OCI-LY7 (cell line): ENCODE measurements around the gene WDR86.

Experiments
- EZH2phosphoT487 ChIP-seq: fragments of 200-600 bp; sonication (generic); IDR thresholded peaks from 2 replicates; pipeline ENCODE4 v1.6.1; 2018; ENCODE audit warnings: low read depth, borderline replicate concordance, mild to moderate bottlenecking, mixed run types, antibody characterized with exemption, low read length, moderate library complexity, mixed read lengths
- TF ChIP-seq, protein P1 (sequence below): fragments of 200-600 bp; sonication (generic); conservative IDR thresholded peaks from 2 replicates; pipeline ENCODE4 v1.5.1; 2014; ENCODE audit warnings: mild to moderate bottlenecking, antibody characterized with exemption, low read length, moderate library complexity, mixed read lengths

DNA sequence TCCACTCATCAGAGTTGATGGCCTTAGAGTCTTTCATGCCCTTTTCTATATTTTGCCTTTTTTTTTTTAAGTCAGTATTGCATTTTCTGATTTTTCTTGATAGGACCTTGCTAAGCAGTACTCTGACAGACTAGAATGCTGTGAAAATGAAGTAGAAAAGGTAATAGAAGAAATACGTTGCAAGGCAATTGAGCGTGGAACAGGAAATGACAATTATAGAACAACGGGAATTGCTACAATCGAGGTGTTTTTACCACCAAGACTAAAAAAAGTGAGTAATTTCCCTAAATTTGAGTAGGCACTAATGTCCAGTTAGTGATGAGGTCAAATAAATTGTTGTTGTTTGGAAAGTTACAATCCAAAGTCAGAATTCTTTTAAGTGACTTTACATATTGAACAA is 60.9 kb downstream of the WDR86 start:
- TF ChIP-seq, protein P1, sequence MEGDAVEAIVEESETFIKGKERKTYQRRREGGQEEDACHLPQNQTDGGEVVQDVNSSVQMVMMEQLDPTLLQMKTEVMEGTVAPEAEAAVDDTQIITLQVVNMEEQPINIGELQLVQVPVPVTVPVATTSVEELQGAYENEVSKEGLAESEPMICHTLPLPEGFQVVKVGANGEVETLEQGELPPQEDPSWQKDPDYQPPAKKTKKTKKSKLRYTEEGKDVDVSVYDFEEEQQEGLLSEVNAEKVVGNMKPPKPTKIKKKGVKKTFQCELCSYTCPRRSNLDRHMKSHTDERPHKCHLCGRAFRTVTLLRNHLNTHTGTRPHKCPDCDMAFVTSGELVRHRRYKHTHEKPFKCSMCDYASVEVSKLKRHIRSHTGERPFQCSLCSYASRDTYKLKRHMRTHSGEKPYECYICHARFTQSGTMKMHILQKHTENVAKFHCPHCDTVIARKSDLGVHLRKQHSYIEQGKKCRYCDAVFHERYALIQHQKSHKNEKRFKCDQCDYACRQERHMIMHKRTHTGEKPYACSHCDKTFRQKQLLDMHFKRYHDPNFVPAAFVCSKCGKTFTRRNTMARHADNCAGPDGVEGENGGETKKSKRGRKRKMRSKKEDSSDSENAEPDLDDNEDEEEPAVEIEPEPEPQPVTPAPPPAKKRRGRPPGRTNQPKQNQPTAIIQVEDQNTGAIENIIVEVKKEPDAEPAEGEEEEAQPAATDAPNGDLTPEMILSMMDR: no peak
- no peak for TF ChIP-seq EZH2phosphoT487
